ENCODE results near the gene PHF21A. TPM values are rescaled to one million over a fixed set of nuclear protein-coding genes. Genes with fewer than 3 reads are reported as not detected.

PHF21A gene
- total and polyA plus RNA-seq, 2 of the 13 experiments (the other 11 are each of a cell fraction or from before 2014, with no cell fraction given) = 4.1 to 34.6 TPM

GRCh38 chr11:45918962-45919675 is 202.1 kb downstream of the PHF21A start:
- Histone ChIP-seq H2AFZ (ENCODE audit: low read length) (no peak overlapping the region), H3K27ac (ENCODE audit: extremely low read length, insufficient read depth, low read length) (no peak overlapping the region)

GRCh38 chr11:45918331-45918941 is 202.8 kb downstream of the PHF21A start:
- no TSS peak for BruUV-seq (replicated peaks)
- Histone ChIP-seq H3K4me2 (ENCODE audit: low read depth, low read length) (peak overlapping the region; percentile 91), H3K9me3 (ENCODE audit: low read length) (no peaks in the 10 kb centered on the region), H4K20me1 (ENCODE audit: insufficient read depth, low read length) (no peaks in the 10 kb centered on the region), H3K9ac (ENCODE audit: insufficient read depth, low read depth, low read length) (peak overlapping the region; percentile 73), H3K36me3 (replicated peaks in 1 of 2; ENCODE audit: control insufficient read depth in 1 of 2, insufficient read depth in 2 of 2, low read length in 2 of 2) (peaks cover 8 to 17% of the 10 kb centered on the region in 2 experiments; a peak in 3 of 5 replicates), H3K79me2 (ENCODE audit: insufficient read depth, low read length) (peaks cover 12% of the 10 kb centered on the region), H3K27ac (ENCODE audit: extremely low read length, insufficient read depth, low read length) (peak overlapping the region; percentile 88), H3K4me3 (replicated peaks in 1 of 3; ENCODE audit: insufficient read depth in 1 of 3, low read depth in 2 of 3, low read length in 3 of 3) (peak overlapping the region; percentile 82 to 94 (median 90)), H3K27me3 (ENCODE audit: control insufficient read depth in 1 of 2, insufficient read depth in 2 of 2, low read length in 2 of 2) (peaks cover 0 to 1% of the 10 kb centered on the region in 2 experiments; a peak in 1 of 5 replicates), H2AFZ (ENCODE audit: low read length) (peak overlapping the region; percentile 82), H3K4me1 (ENCODE audit: insufficient read depth, low read length) (peaks cover 41% of the 10 kb centered on the region)
- in situ Hi-C loops (cut with HindIII; ENCODE audit: extremely low pct_ligation_motif_present, low pct_unique_long_range_greater_than_20kb) = no loop called here
- DNase-seq (ENCODE audit: low spot score) (peak; percentile 63), FAIRE-seq (peak; percentile 80), ATAC-seq (peak; percentile 74)
- ChIA-PET POLR2A (interaction anchor here (1.0 to 2.0 kb wide), 9 partner anchors 9 to 325 kb away, joined by 3 to 19 read pairs (median 7); partner anchors contain the start of gene CRY2), CTCF (ENCODE audit: low intra/inter-chr PET ratio, low total read pairs) (no interaction called here)
- WGBS (ENCODE audit: low lambda C conversion rate) = 0% methylated on average over 22 of the region's 38 CpGs
- intact Hi-C loops (cut with micrococcal nuclease; ENCODE audit: unreplicated experiment) = loop anchor here (1.0 kb wide), 1 partner anchor 31 kb away; no protein-coding TSS in a partner anchor
- TF ChIP-seq TGIF2 (CRISPR knock-in tag; IDR thresholded peaks at IDR 0.05) (peak; percentile 22; the same call in 1 of the 2 replicates), NFYC (CRISPR knock-in tag; IDR thresholded peaks at IDR 0.05) (peak; percentile 75), GATAD1 (CRISPR knock-in tag; IDR thresholded peaks at IDR 0.05) (peak; percentile 12; the same call in 1 of the 2 replicates), ZFP91 (CRISPR knock-in tag; IDR thresholded peaks at IDR 0.05; ENCODE audit: borderline replicate concordance) (peak; percentile 14; the same call in 1 of the 2 replicates), HNRNPK (IDR thresholded peaks at IDR 0.05; ENCODE audit: low read depth, low read length, poor library complexity, severe bottlenecking) (no peak), SAP130 (CRISPR knock-in tag; IDR thresholded peaks at IDR 0.05; ENCODE audit: low read depth) (peak; percentile 75), MAF1 (CRISPR knock-in tag; IDR thresholded peaks at IDR 0.05; ENCODE audit: borderline replicate concordance) (no peak), DMAP1 (CRISPR knock-in tag; IDR thresholded peaks at IDR 0.05) (peak; percentile 32; the same call in 1 of the 2 replicates), YEATS2 (CRISPR knock-in tag; IDR thresholded peaks at IDR 0.05; ENCODE audit: borderline replicate concordance) (no peak), DNMT1 (CRISPR knock-in tag; IDR thresholded peaks at IDR 0.05) (no peak), HBP1 (CRISPR knock-in tag; IDR thresholded peaks at IDR 0.05; ENCODE audit: low read depth) (no peak), ZMAT3 (CRISPR knock-in tag; conservative IDR thresholded peaks at IDR 0.05) (no peak), MIER2 (CRISPR knock-in tag; IDR thresholded peaks at IDR 0.05) (no peak)

More at GRCh38 chr11:45918962-45919675, 202.1 kb downstream of the PHF21A start:
- BruUV-seq (replicated peaks) = no TSS peak
- Histone ChIP-seq H4K20me1 (ENCODE audit: insufficient read depth, low read length) (no peaks in the 10 kb centered on the region), H3K4me2 (ENCODE audit: low read depth, low read length) (peak overlapping the region; percentile 91), H3K4me3 (replicated peaks in 1 of 3; ENCODE audit: insufficient read depth in 1 of 3, low read depth in 2 of 3, low read length in 3 of 3) (peak overlapping the region in 2 of 3 experiments; percentile 82 to 94; a peak in 5 of 6 replicates), H3K4me1 (ENCODE audit: insufficient read depth, low read length) (peaks cover 41% of the 10 kb centered on the region), H3K9me3 (ENCODE audit: low read length) (no peaks in the 10 kb centered on the region), H3K79me2 (ENCODE audit: insufficient read depth, low read length) (peaks cover 12% of the 10 kb centered on the region), H3K9ac (ENCODE audit: insufficient read depth, low read depth, low read length) (no peak overlapping the region), H3K36me3 (replicated peaks in 1 of 2; ENCODE audit: control insufficient read depth in 1 of 2, insufficient read depth in 2 of 2, low read length in 2 of 2) (peaks cover 8 to 11% of the 10 kb centered on the region in 2 experiments; a peak in 3 of 5 replicates), H3K27me3 (ENCODE audit: control insufficient read depth in 1 of 2, insufficient read depth in 2 of 2, low read length in 2 of 2) (peaks cover 0 to 1% of the 10 kb centered on the region in 2 experiments; a peak in 1 of 5 replicates)
- ATAC-seq (no peak), FAIRE-seq (no peak), DNase-seq (ENCODE audit: low spot score) (no peak)
- TF ChIP-seq GPN1 (CRISPR knock-in tag; IDR thresholded peaks at IDR 0.05; ENCODE audit: borderline replicate concordance) = no peak
- TF ChIP-seq SMAD9 (CRISPR knock-in tag; IDR thresholded peaks at IDR 0.05) = 0 out of 2 replicates have a peak, but pooled peaks have one; percentile 41
- in situ Hi-C loops (cut with HindIII; ENCODE audit: extremely low pct_ligation_motif_present, low pct_unique_long_range_greater_than_20kb) (no loop called here), intact Hi-C loops (cut with micrococcal nuclease; ENCODE audit: unreplicated experiment) (loop anchor here (1.0 kb wide), 1 partner anchor 32 kb away; no protein-coding TSS in a partner anchor)
- WGBS (ENCODE audit: low lambda C conversion rate) = 9% methylated on average over 6 of the region's 7 CpGs
- POLR2A ChIA-PET = interaction anchor here (1.1 kb wide), 1 partner anchor 23 kb away, joined by 3 read pairs; no protein-coding TSS in a partner anchor
- CTCF ChIA-PET (ENCODE audit: low intra/inter-chr PET ratio, low total read pairs) = no interaction called here
